AG10803 (cell line): ENCODE data around the gene ITM2B.

Source experiments
- DNase-seq: peaks from one replicate; pipeline ENCODE4 v3.0.0; 2010; ENCODE audit warnings: low read depth
- H3K4me3 ChIP-seq: 2 replicates; pipeline ENCODE4 v1.5.1; 2011; ENCODE audit warnings: mild to moderate bottlenecking, low read length, control low read depth
- TF ChIP-seq, protein P1 (sequence below): conservative IDR thresholded peaks from 2 replicates; pipeline ENCODE4 v1.5.1; 2011; ENCODE audit warnings: mild to moderate bottlenecking, low read length, control low read depth, inconsistent platforms

Gene ITM2B

DNA sequence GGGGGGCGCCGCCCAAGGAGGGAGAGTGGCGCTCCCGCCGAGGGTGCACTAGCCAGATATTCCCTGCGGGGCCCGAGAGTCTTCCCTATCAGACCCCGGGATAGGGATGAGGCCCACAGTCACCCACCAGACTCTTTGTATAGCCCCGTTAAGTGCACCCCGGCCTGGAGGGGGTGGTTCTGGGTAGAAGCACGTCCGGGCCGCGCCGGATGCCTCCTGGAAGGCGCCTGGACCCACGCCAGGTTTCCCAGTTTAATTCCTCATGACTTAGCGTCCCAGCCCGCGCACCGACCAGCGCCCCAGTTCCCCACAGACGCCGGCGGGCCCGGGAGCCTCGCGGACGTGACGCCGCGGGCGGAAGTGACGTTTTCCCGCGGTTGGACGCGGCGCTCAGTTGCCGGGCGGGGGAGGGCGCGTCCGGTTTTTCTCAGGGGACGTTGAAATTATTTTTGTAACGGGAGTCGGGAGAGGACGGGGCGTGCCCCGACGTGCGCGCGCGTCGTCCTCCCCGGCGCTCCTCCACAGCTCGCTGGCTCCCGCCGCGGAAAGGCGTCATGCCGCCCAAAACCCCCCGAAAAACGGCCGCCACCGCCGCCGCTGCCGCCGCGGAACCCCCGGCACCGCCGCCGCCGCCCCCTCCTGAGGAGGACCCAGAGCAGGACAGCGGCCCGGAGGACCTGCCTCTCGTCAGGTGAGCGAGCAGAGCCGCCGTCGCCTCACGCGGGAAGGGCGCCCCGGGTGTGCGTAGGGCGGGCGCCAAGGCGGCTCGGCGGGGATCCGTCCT is 70.5 kb downstream of the ITM2B start, which contains the start of gene RB1:
Gene RB1, plus strand, starts transcription at position 393 of the 784 bp plus-strand sequence. Its CDS starts 162 bp downstream, at position 555.
- TF ChIP-seq, protein P1, sequence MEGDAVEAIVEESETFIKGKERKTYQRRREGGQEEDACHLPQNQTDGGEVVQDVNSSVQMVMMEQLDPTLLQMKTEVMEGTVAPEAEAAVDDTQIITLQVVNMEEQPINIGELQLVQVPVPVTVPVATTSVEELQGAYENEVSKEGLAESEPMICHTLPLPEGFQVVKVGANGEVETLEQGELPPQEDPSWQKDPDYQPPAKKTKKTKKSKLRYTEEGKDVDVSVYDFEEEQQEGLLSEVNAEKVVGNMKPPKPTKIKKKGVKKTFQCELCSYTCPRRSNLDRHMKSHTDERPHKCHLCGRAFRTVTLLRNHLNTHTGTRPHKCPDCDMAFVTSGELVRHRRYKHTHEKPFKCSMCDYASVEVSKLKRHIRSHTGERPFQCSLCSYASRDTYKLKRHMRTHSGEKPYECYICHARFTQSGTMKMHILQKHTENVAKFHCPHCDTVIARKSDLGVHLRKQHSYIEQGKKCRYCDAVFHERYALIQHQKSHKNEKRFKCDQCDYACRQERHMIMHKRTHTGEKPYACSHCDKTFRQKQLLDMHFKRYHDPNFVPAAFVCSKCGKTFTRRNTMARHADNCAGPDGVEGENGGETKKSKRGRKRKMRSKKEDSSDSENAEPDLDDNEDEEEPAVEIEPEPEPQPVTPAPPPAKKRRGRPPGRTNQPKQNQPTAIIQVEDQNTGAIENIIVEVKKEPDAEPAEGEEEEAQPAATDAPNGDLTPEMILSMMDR, result no peak
- peak; percentile 89 for DNase-seq
- peak within 1 kb of the TSS; percentile 74 for H3K4me3 ChIP-seq

DNA sequence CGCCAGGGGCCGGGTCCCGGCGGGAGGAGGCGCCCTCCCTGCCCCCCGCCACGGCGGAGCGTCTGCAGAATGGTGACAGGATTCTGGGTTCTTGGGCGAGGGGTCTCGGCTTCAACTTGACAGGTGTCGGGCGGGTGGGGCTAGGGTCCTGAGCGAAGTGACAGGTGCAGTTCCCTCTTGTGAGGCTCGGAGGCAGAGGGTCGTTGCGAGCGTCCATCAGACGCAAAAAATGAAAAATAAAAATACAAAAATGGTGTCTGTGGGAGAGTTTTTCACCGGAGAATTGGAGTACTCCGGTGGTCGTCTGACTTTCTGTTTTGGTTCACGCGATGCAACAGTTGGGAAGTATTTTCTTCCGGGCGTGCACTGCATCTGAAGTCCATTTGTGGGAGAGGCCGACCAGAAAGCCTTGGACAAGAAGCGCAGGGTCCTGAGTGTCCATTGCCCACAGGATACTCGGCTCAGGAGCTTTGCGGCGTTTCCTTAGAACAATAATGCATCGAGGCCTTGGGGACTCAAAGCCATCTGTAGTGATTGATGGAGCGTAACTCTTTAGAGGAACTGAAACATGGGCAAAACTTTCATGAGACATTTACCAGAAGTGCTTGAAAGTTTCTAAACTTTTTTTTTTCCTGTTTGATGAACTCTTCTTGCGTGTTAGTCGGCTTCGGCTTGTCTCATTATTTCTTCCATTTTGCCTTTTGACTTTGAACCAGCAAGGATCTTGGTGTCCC is 71.3 kb downstream of the ITM2B start:
- DNase-seq, result peak; percentile 52
- TF ChIP-seq, protein P1, result no peak
- H3K4me3 ChIP-seq, result peak overlapping the region; percentile 74

DNA sequence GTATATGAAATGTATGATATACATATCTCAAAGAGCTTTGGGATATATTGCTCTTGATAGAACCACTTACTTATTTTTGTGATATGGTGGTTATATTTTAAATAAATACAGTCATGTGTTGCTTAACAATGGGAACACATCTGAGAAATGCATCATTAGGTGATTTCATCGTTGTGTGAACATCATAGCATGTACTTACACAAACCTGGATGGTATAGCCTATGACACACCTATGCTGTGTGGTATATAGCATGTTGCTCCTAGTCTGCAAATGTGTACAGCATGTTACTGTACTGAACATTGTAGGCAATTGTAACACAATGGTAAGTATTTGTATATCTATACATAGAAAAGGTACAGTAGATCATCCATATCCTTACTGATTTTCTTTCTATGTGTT is 78.2 kb downstream of the ITM2B start:
- H3K4me3 ChIP-seq, result no peak overlapping the region

DNA sequence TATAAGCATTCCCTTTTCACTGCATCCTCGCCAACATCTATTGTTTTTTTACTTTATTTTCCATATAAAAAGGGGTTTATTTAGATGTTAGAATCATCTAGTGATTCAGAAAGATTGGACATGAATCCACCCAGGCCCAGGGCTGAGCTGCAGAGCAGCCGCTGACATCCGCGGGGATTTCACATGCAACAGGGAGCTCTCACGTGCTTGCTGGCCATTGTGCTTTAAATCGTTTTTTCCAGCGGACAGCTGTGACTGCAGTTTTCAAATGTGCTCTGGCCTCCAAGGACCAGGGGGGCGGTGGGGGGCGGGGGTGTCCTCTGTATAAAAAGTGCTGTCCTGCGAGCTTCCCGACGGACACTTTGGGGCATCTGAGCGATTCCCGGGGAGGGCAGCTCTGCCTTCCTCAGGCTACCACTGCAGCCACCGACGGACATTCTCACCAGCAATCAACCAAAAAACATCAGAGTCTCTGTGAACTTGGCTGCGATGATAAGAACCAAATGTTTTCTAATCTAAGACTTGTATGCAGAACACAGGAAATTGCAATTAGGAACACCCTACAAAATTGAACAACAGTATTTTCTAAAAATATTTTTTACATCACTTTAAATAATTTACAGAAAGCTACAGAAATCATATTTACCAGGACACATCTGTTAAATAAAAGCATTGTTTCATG is 83.1 kb downstream of the ITM2B start:
- H3K4me3 ChIP-seq, result no peak overlapping the region
- TF ChIP-seq, protein P1, result no peak
- no peak for DNase-seq

More for the DNA sequence above, 78.2 kb downstream of the ITM2B start:
- TF ChIP-seq, protein P1, result no peak
- no peak for DNase-seq

DNA sequence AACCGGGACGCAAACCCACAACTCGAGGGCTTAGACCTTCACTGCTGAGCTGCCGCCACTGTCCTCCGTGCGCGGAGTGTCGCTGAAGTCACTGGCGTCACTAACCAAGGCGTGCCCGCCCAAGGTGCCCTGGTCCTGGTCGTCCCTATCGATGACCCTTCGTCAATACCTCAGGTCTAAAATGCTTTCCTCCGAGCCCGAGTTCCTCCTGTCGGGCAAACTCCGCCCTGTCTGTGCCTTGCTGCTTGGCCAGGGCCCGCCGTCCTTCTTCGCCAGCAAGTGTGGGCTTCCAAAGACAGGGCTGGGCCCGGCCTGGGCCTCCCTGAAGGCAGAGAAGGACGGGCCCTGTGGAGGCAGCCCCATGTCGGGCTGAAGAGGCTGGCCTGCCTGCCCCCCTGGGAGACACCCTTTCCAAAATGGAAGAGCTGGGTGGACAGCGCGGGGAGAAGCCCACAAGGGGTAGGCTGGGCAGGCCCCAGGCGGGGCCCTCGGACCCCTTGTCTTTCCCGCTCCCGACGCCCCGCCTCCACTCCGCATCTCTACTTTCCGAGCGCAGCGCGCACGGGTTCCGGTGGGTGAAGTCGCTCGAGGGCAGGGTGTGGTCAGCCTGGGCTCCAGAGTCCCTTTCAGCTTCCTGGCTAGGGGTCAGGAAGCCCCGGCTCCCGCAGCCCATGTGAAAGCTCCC is 84.0 kb downstream of the ITM2B start:
- TF ChIP-seq, protein P1, result no peak
- DNase-seq, result no peak
- H3K4me3 ChIP-seq, result no peak overlapping the region

DNA sequence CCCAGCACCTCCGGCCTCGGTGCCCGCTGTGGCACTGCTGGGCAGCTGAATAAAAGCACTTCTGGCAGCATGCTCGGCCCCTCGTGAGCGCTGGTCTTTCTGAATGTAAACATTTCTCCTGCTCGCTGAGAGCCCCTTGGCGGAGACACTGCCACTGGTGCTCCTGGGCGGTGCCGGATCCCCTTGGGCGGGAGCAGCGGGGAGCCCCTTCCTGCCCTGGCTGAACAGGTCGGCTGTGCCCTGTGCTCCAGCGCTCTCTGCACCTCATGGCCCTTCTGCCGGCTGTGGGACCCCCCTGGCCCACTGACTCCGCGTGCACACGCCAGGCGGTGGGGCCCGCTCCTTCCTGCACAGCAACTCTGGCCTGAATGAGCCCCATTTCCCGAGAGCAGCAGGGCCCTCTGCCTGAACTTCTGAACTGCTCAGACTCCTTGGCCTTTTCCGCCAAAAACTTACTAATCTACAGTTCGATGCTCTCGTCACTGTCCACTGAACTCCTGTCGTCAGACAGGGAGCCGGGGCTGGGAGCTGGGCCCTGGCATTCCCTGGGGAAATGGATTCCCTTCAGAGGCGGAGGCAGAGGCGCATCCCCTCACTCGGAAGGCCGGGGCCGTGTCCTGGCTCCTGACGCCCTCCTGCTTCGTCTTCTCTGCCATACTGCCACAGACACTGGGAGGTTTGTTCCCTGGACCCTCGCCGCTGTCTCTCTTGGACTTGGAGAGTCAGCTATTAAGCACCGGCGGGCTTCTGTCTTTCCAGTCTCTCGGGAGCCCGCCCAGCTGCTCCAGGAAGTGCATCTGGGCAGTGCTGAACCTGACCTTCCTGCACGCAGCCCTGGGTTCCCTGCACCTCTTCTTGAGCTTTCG is 84.7 kb downstream of the ITM2B start:
- H3K4me3 ChIP-seq, result no peak overlapping the region
- DNase-seq, result no peak
- TF ChIP-seq, protein P1, result no peak
